ENCODE data around the gene ATXN2.
"Not testable (repeated sequence)": the region's sequence is repeated elsewhere in the genome, so short reads cannot be mapped to it uniquely, and the experiment has no call there.

The ATXN2 gene

DNA sequence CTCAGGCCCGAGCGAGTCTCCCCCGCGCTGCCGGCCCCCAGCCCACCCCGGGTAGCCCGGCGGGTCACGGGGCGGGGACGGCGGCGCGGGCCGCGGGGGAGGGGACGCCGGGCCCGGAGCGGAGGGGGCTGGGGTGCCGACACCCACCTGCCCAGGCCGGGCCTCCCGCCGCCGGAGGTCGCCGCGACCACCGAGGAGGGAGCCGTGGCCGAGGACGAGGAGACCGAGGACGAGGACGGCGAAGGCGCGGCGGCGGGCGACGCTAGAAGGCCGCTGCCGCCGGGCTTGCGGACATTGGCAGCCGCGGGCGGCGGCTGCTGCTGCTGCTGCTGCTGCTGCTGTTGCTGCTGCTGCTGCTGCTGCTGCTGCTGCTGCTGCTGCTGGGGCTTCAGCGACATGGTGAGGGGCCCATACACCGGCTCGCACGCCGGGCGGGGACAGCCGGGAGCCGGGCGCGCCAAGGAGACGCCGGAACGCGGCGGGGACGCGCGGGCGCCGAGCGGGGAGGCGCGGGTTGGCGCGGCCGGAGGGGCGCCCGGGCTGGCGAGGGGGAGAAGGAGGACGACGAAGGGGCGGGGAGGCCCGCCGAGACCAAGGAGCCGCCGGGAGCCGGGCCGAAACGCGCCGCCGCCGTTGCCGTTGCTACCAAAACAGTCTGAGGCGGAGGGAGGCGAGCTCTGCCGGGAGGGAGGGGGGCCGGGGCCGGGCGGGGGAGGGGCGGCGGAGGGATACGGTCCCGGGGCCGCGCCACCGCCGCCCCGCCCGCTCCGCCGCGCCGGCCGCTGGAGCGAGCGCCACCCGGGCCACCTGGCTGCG lies at the start of gene ATXN2:
Gene ATXN2 (minus strand): TSS at position 679 of the 816 bp plus-strand sequence. CDS start 281 bp downstream, at position 398.
- Mint-ChIP-seq H3K27ac (peak within 1 kb of the TSS; percentile 78), H3K9me3 (no peaks in the 10 kb centered on the region), H3K4me1 (ENCODE audit: low read depth) (peaks cover 24% of the 10 kb centered on the region), H3K27me3 (ENCODE audit: low read depth) (no peaks in the 10 kb centered on the region), H3K4me3 (peak within 1 kb of the TSS; percentile 97), H3K36me3 (ENCODE audit: low read depth) (peaks cover 5% of the 10 kb centered on the region)
- DNase-seq (ENCODE audit: low spot score) = no peak

GRCh38 chr12:111645433-111645832 lies 46.3 kb upstream of the ATXN2 start:
- Mint-ChIP-seq H3K27me3 (ENCODE audit: low read depth) (no peaks in the 10 kb centered on the region), H3K4me1 (ENCODE audit: low read depth) (peaks cover 4% of the 10 kb centered on the region), H3K27ac (no peak overlapping the region), H3K4me3 (no peak overlapping the region), H3K9me3 (no peaks in the 10 kb centered on the region), H3K36me3 (ENCODE audit: low read depth) (peaks cover 33% of the 10 kb centered on the region)
- no peak for DNase-seq (ENCODE audit: low spot score)

- H3K27ac Mint-ChIP-seq = no peak overlapping the region
- no peak overlapping the region for H3K4me3 Mint-ChIP-seq
These were observed 44.3 kb upstream of the ATXN2 start for GRCh38 chr12:111643427-111643826.

DNA sequence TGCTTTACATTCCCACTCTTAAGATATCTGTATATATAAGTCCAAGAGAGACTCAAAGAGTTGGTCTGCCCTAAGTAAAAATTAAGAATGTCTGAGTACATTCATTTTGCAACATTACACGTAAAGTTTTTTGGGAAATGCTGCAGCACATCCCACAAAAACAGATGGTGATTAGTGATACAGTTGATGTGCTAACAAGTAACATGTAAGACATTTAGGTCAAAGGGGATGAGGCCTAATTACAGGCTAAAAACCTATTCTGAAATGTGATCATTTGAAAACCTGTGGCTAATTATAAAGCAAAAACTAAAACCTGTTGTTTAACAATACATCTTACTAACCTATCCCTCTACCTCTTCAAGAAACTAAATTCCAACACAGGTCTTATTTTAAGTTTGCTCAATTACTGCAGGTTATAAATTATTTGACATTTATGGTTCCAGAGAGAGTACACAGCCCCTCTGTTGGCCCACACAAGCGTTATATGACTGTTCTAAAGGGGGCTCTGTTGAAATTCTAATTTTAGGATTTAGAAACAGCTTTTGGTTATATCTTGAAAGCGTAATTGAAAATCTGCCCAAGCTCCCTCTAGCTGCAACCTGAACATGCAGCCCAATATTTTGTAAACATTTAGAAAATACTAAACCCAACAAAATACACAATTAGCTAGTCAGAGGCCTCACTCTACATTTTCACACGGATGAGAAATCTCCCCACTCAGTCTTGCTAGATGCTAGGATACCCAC lies 43.7 kb upstream of the ATXN2 start:
- Mint-ChIP-seq H3K4me3 (no peak overlapping the region), H3K36me3 (ENCODE audit: low read depth) (peaks cover 30% of the 10 kb centered on the region), H3K4me1 (ENCODE audit: low read depth) (peaks cover 4% of the 10 kb centered on the region), H3K27ac (no peak overlapping the region), H3K9me3 (no peaks in the 10 kb centered on the region), H3K27me3 (ENCODE audit: low read depth) (no peaks in the 10 kb centered on the region)
- no peak for DNase-seq (ENCODE audit: low spot score)

More at GRCh38 chr12:111643427-111643826, 44.3 kb upstream of the ATXN2 start:
- DNase-seq (ENCODE audit: low spot score) = no peak
- no peaks in the 10 kb centered on the region for H3K9me3 Mint-ChIP-seq
- H3K4me1 Mint-ChIP-seq (ENCODE audit: low read depth) = peaks cover 4% of the 10 kb centered on the region
- no peaks in the 10 kb centered on the region for H3K27me3 Mint-ChIP-seq (ENCODE audit: low read depth)
- H3K36me3 Mint-ChIP-seq (ENCODE audit: low read depth) = peaks cover 30% of the 10 kb centered on the region

DNA sequence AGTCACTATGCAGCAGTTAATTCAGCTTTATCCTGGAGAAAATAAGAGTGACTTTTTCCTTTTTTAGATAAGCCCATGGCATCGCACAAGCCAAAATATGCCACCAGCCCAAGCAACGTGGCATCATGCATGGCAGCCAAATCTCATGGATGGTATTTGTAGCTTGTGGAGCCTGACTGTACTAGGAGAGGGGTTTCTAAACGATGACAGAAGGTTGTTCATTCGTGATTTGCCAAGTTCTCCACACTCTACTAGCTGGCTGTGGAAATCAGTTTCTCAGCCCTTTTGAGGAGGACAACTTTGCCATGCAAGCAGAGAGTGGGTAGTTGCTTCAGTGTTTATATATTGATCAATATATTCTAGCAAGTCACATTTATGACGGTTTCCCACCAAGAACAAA lies 41.4 kb upstream of the ATXN2 start:
- Mint-ChIP-seq H3K4me3 (no peak overlapping the region), H3K4me1 (ENCODE audit: low read depth) (no peaks in the 10 kb centered on the region), H3K36me3 (ENCODE audit: low read depth) (peaks cover 17% of the 10 kb centered on the region), H3K27ac (no peak overlapping the region), H3K27me3 (ENCODE audit: low read depth) (no peaks in the 10 kb centered on the region), H3K9me3 (no peaks in the 10 kb centered on the region)
- no peak for DNase-seq (ENCODE audit: low spot score)

- no peaks in the 10 kb centered on the region for H3K9me3 Mint-ChIP-seq
- H3K27me3 Mint-ChIP-seq (ENCODE audit: low read depth) = no peaks in the 10 kb centered on the region
- H3K4me3 Mint-ChIP-seq = no peak overlapping the region
- no peak for DNase-seq (ENCODE audit: low spot score)
- no peak overlapping the region for H3K27ac Mint-ChIP-seq
- H3K36me3 Mint-ChIP-seq (ENCODE audit: low read depth) = peaks cover 10% of the 10 kb centered on the region
- no peaks in the 10 kb centered on the region for H3K4me1 Mint-ChIP-seq (ENCODE audit: low read depth)
These were observed 39.4 kb upstream of the ATXN2 start for GRCh38 chr12:111638556-111638955.

DNA sequence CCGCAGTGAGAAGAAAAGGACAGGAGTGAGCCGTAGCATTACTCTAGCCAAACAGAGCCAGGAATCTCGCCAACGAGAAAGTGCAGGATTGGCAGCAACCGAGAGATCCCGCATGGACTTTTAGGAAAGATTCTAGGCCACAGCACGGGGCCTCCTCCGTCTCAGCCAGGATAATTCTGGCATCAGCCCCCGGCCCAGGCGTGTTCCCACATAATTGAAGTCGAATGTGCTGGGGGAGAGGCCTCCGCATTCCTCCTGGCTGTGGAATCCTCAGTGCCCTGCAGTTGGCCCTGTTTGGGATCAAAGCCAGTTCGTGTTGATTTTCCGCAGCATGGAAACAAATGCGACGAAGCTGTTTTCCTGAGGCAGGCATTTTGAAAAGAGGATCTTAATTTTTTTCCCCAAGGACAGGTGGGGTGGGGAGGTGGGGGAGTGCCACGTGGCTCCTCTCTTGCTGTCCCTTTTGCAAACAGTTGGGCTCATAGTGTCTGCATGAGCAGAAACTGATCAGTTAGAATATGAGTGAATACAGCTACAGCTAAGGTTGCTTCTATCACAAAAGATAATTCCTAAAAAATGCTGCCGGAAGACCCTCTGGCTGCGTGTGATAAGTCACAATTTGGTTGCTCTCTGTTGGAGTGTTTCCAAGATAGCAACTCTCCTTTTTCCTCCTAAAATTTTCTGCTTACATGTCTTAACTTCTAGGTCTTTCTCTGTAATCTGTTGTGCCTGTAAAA lies 37.3 kb upstream of the ATXN2 start:
- Mint-ChIP-seq H3K27me3 (ENCODE audit: low read depth) (no peaks in the 10 kb centered on the region), H3K4me1 (ENCODE audit: low read depth) (no peaks in the 10 kb centered on the region), H3K4me3 (no peak overlapping the region), H3K9me3 (no peaks in the 10 kb centered on the region), H3K36me3 (ENCODE audit: low read depth) (peaks cover 4% of the 10 kb centered on the region), H3K27ac (no peak overlapping the region)
- DNase-seq (ENCODE audit: low spot score) = no peak

GRCh38 chr12:111635524-111635923 lies 36.4 kb upstream of the ATXN2 start:
- DNase-seq (ENCODE audit: low spot score) = peak; percentile 6
- Mint-ChIP-seq H3K27ac (no peak overlapping the region), H3K36me3 (ENCODE audit: low read depth) (peaks cover 4% of the 10 kb centered on the region), H3K27me3 (ENCODE audit: low read depth) (no peaks in the 10 kb centered on the region), H3K4me3 (no peak overlapping the region), H3K4me1 (ENCODE audit: low read depth) (no peaks in the 10 kb centered on the region), H3K9me3 (no peaks in the 10 kb centered on the region)

GRCh38 chr12:111628505-111629260 lies 29.6 kb upstream of the ATXN2 start:
- no peaks in the 10 kb centered on the region for H3K4me1 Mint-ChIP-seq (ENCODE audit: low read depth)
- no peak for DNase-seq (ENCODE audit: low spot score)
- H3K27ac Mint-ChIP-seq = no peak overlapping the region
- H3K36me3 Mint-ChIP-seq (ENCODE audit: low read depth) = no peaks in the 10 kb centered on the region
- H3K9me3 Mint-ChIP-seq = no peaks in the 10 kb centered on the region
- no peaks in the 10 kb centered on the region for H3K27me3 Mint-ChIP-seq (ENCODE audit: low read depth)
- H3K4me3 Mint-ChIP-seq = no peak overlapping the region

- Mint-ChIP-seq H3K27ac (no peak overlapping the region), H3K27me3 (ENCODE audit: low read depth) (no peaks in the 10 kb centered on the region), H3K4me3 (no peak overlapping the region), H3K9me3 (no peaks in the 10 kb centered on the region), H3K36me3 (ENCODE audit: low read depth) (no peaks in the 10 kb centered on the region), H3K4me1 (ENCODE audit: low read depth) (no peaks in the 10 kb centered on the region)
- no peak for DNase-seq (ENCODE audit: low spot score)
These were observed 27.1 kb upstream of the ATXN2 start for GRCh38 chr12:111626230-111626629.

DNA sequence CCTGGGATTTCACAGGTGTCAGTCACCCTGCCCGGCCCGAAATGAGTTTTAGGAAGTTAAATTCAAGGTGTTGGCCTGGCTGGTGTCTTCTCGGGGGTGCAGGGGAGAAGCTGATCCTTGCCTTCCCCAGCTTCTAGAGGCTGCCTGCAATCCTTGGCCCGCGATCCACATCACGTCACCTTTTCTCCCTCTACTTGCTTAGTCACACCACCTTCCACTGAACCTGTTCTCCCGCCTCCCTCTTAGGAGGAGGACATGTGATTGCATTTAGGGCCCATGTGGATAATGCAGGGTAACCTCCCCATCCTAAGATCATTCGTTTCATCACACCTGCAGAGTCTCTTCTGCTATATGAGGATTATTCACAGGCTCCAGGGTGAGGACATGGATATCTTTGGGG lies 25.4 kb upstream of the ATXN2 start:
- Mint-ChIP-seq H3K27me3 (ENCODE audit: low read depth) (no peaks in the 10 kb centered on the region), H3K36me3 (ENCODE audit: low read depth) (no peaks in the 10 kb centered on the region), H3K27ac (no peak overlapping the region), H3K4me1 (ENCODE audit: low read depth) (no peaks in the 10 kb centered on the region), H3K4me3 (no peak overlapping the region), H3K9me3 (no peaks in the 10 kb centered on the region)
- no peak for DNase-seq (ENCODE audit: low spot score)

- H3K27me3 Mint-ChIP-seq (ENCODE audit: low read depth); DNase-seq (ENCODE audit: low spot score); H3K27ac Mint-ChIP-seq; H3K9me3 Mint-ChIP-seq; H3K4me1 Mint-ChIP-seq (ENCODE audit: low read depth); H3K4me3 Mint-ChIP-seq; H3K36me3 Mint-ChIP-seq (ENCODE audit: low read depth): not testable (repeated sequence)
These were observed 18.7 kb upstream of the ATXN2 start for GRCh38 chr12:111617841-111618240.

DNA sequence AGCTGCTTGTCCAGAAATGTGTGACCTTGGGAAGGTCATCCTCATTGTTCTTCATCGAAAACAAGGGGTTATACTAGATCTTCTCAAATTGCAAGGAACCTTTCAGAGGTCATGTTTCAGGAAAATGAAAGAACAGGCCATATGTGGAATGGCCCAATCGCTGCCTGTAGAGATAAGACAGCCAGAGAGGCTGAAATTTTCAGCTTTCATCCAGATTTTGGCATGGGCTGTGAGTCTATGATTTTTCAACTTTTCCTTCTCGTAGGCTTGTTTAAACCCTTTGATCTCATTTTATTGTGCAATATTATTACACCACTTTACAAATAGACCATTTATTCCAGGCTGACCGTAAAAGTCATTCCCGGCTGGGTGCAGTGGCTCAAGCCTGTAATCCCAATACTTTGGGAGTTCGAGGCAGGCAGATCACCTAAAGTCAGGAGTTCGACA lies 17.1 kb upstream of the ATXN2 start:
- H3K4me1 Mint-ChIP-seq (ENCODE audit: low read depth) = no peaks in the 10 kb centered on the region
- H3K27me3 Mint-ChIP-seq (ENCODE audit: low read depth) = no peaks in the 10 kb centered on the region
- no peak overlapping the region for H3K4me3 Mint-ChIP-seq
- no peaks in the 10 kb centered on the region for H3K36me3 Mint-ChIP-seq (ENCODE audit: low read depth)
- DNase-seq (ENCODE audit: low spot score) = no peak
- H3K9me3 Mint-ChIP-seq = no peaks in the 10 kb centered on the region
- H3K27ac Mint-ChIP-seq = no peak overlapping the region

Data from T-helper 2 cell treated with Interferon-gamma antibody and Interleukin-4, amounts not matched to agents 5 μg/mL and 100 μg/mL, for 36 hours (primary cell).